ENCODE results near the gene MEGF11. TPM values are rescaled to one million over a fixed set of nuclear protein-coding genes. Genes with fewer than 3 reads are reported as not detected.

MEGF11 gene
- total RNA-seq, 1 experiment from 2014 or later, result not detected

- H3K4me1 ChIP-seq (ENCODE audit: insufficient read depth, low read length), result no peaks in the 10 kb centered on the region
- no peaks in the 10 kb centered on the region for H3K9me3 ChIP-seq (ENCODE audit: low read length)
- BruUV-seq (replicated peaks), result no TSS peak
- ChIA-PET CTCF (no interaction called here), POLR2A (ENCODE audit: unreplicated experiment) (no interaction called here)
- H3K4me2 ChIP-seq (ENCODE audit: low read length), result no peak overlapping the region
- no peak for ATAC-seq
- H3K4me3 ChIP-seq (ENCODE audit: low read length), result no peak overlapping the region
- no peaks in the 10 kb centered on the region for H4K20me1 ChIP-seq (ENCODE audit: low read length)
- DNase-seq, result no peak
- intact Hi-C loops (cut with micrococcal nuclease), result no loop called here
- no peaks in the 10 kb centered on the region for H3K79me2 ChIP-seq (ENCODE audit: low read length)
- no peak overlapping the region for H3K27ac ChIP-seq (ENCODE audit: low read length)
- H2AFZ ChIP-seq (ENCODE audit: low read length), result no peak overlapping the region
- H3K36me3 ChIP-seq (ENCODE audit: low read depth, low read length), result no peaks in the 10 kb centered on the region
- no peaks in the 10 kb centered on the region for H3K9me2 ChIP-seq (replicated peaks; ENCODE audit: low read length)
- H3K27me3 ChIP-seq (ENCODE audit: low read length), result peaks cover 32% of the 10 kb centered on the region
- TF ChIP-seq EZH2phosphoT487 (IDR thresholded peaks at IDR 0.05; ENCODE audit: borderline replicate concordance, low read length) (no peak), EZH2 (IDR thresholded peaks at IDR 0.05; ENCODE audit: low read length, unreplicated experiment) (no peak), CTCF (conservative IDR thresholded peaks at IDR 0.05; ENCODE audit: low read depth, low read length) (no peak)
- H3K9ac ChIP-seq (ENCODE audit: low read length), result no peak overlapping the region
- H3F3A ChIP-seq (ENCODE audit: low read length, unreplicated experiment), result no peaks in the 10 kb centered on the region
These were observed 212.3 kb downstream of the MEGF11 start for GRCh38 chr15:66041276-66041675.

GRCh38 chr15:66040211-66040892 is 213.2 kb downstream of the MEGF11 start:
- Histone ChIP-seq H3K4me3 (ENCODE audit: low read length) (no peak overlapping the region), H3K4me2 (ENCODE audit: low read length) (no peak overlapping the region), H3K27ac (ENCODE audit: low read length) (no peak overlapping the region), H3K9me3 (ENCODE audit: low read length) (no peaks in the 10 kb centered on the region), H3K79me2 (ENCODE audit: low read length) (no peaks in the 10 kb centered on the region), H3K27me3 (ENCODE audit: low read length) (peaks cover 42% of the 10 kb centered on the region), H4K20me1 (ENCODE audit: low read length) (no peaks in the 10 kb centered on the region), H3K36me3 (ENCODE audit: low read depth, low read length) (no peaks in the 10 kb centered on the region), H3K9me2 (replicated peaks; ENCODE audit: low read length) (no peaks in the 10 kb centered on the region), H3K9ac (ENCODE audit: low read length) (no peak overlapping the region), H3K4me1 (ENCODE audit: insufficient read depth, low read length) (no peaks in the 10 kb centered on the region), H3F3A (ENCODE audit: low read length, unreplicated experiment) (no peaks in the 10 kb centered on the region), H2AFZ (ENCODE audit: low read length) (no peak overlapping the region)
- ChIA-PET POLR2A (ENCODE audit: unreplicated experiment) (no interaction called here), CTCF (no interaction called here)
- no peak for ATAC-seq
- TF ChIP-seq CTCF (conservative IDR thresholded peaks at IDR 0.05; ENCODE audit: low read depth, low read length) (no peak), EZH2phosphoT487 (IDR thresholded peaks at IDR 0.05; ENCODE audit: borderline replicate concordance, low read length) (no peak), EZH2 (IDR thresholded peaks at IDR 0.05; ENCODE audit: low read length, unreplicated experiment) (no peak)
- no TSS peak for BruUV-seq (replicated peaks)
- DNase-seq, result no peak
- intact Hi-C loops (cut with micrococcal nuclease), result no loop called here

DNA sequence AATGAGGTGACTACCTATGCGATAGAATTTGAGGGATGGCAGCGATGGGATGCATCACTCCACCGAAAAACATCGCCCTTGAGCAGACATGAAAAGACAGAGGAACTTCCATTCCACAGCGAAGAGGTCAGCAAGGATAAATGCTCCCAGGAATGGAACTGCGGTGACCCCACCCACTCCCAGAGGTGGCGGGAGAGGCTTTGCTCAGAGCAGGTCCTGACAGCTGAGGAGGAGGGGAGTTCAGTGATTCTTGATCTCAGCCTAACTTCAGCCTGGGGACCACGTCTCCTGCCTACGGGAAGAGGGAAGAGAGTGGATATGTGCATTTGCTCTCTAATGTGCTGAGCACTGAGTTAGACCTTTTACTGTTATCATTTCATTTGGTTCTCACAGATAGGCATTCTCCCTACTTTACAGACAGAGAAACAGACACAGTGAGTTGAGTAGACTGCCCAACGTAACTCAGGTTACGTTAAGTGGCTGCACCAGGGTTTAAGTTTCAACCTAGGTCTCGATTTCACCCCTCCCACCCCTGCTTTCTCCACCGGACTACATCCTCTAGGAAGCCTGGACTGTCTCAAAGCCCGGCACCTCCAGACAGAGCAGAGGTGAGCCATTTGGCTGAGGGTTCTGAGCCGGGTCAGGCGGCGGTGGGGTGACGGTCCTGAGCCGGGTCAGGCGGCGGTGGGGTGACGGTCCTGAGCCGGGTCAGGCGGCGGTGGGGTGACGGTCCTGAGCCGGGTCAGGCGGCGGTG is 214.3 kb downstream of the MEGF11 start:
- no TSS peak for BruUV-seq (replicated peaks)
- Histone ChIP-seq H3K4me3 (ENCODE audit: low read length) (no peak overlapping the region), H3K4me1 (ENCODE audit: insufficient read depth, low read length) (no peaks in the 10 kb centered on the region), H3K9me3 (ENCODE audit: low read length) (no peaks in the 10 kb centered on the region), H3K36me3 (ENCODE audit: low read depth, low read length) (no peaks in the 10 kb centered on the region), H3K4me2 (ENCODE audit: low read length) (no peak overlapping the region), H3F3A (ENCODE audit: low read length, unreplicated experiment) (no peaks in the 10 kb centered on the region), H3K9me2 (replicated peaks; ENCODE audit: low read length) (no peaks in the 10 kb centered on the region), H3K9ac (ENCODE audit: low read length) (no peak overlapping the region), H4K20me1 (ENCODE audit: low read length) (no peaks in the 10 kb centered on the region), H2AFZ (ENCODE audit: low read length) (no peak overlapping the region), H3K79me2 (ENCODE audit: low read length) (no peaks in the 10 kb centered on the region), H3K27me3 (ENCODE audit: low read length) (peaks cover 44% of the 10 kb centered on the region), H3K27ac (ENCODE audit: low read length) (no peak overlapping the region)
- POLR2A ChIA-PET (ENCODE audit: unreplicated experiment), result no interaction called here
- TF ChIP-seq CTCF (conservative IDR thresholded peaks at IDR 0.05; ENCODE audit: low read depth, low read length) (no peak), EZH2phosphoT487 (IDR thresholded peaks at IDR 0.05; ENCODE audit: borderline replicate concordance, low read length) (no peak), EZH2 (IDR thresholded peaks at IDR 0.05; ENCODE audit: low read length, unreplicated experiment) (no peak)
- DNase-seq (no peak), ATAC-seq (no peak)
- CTCF ChIA-PET, result no interaction called here
- intact Hi-C loops (cut with micrococcal nuclease), result no loop called here
